K562 (cell line): ENCODE measurements around the gene IFI30. TPM values are rescaled to one million over a fixed set of nuclear protein-coding genes. Genes with fewer than 3 reads are reported as not detected.

ENCODE experiments used
- ATAC-seq: fragments of 200-7000 bp; cut with Tn5 transposase; 3 replicates; pipeline ENCODE4 v1.9.1; 2020; ENCODE audit warnings: moderate library complexity
- BruUV-seq: library from RNA; stranded (reverse); fragments of 400-500 nt; replicated peaks from 2 replicates; lab custom pipeline; 2021; lab: Mats Ljungman, UMichigan
- CTCF ChIA-PET: fragments of 300-600 bp; formaldehyde crosslinking; extraction: SDS; loops from one replicate; lab custom pipeline; 2021; ENCODE audit warnings: low intra/inter-chr PET ratio; lab: Yijun Ruan, JAX
- POLR2A ChIA-PET: fragments of 300-600, 350-650 bp; sonication (Branson Sonifier 250); formaldehyde crosslinking; extraction: SDS; loops from one replicate; lab custom pipeline; 2021; ENCODE audit warnings: antibody characterized with exemption, inconsistent platforms; lab: Yijun Ruan, JAX
- DNase-seq, 4 experiments: peaks; one replicate each; pipeline versions ENCODE4 v3.0.0 to v3.0.0-alpha.2; 2011 to 2018; ENCODE audit warnings: low spot score in 3 of 4, mixed read lengths in 3 of 4; ENCODE audit errors: extremely low read depth in 1 of 4
- FAIRE-seq: peaks from 2 replicates; lab custom pipeline; 2011; peaks lifted over from hg19 to GRCh38; lab: Jason Lieb, UNC
- H2AFZ ChIP-seq: 2 replicates; pipeline ENCODE4 v1.6.0; 2011; ENCODE audit warnings: low read depth, low read length, control low read depth, inconsistent platforms
- H3K27ac ChIP-seq: fragments of 200-600 bp; 3 replicates; pipeline ENCODE4 v1.8.0; 2011; ENCODE audit warnings: low read depth, mild to moderate bottlenecking, control low read depth, inconsistent platforms, low read length, moderate library complexity, mixed read lengths; ENCODE audit errors: extremely low read depth
- H3K27me3 ChIP-seq, 2 experiments: fragments of 300-600 bp in 1 of 2; 2 replicates in 1 of 2; 3 replicates in 1 of 2; pipeline versions ENCODE4 v1.6.0 to v1.8.0; 2011; ENCODE audit warnings: inconsistent platforms in 2 of 2, low read length in 2 of 2, mild to moderate bottlenecking in 1 of 2, mixed read lengths in 1 of 2, moderate library complexity in 1 of 2; ENCODE audit not compliant: control insufficient read depth in 2 of 2, insufficient read depth in 2 of 2
- H3K36me3 ChIP-seq: fragments of 300-600 bp; 3 replicates; pipeline ENCODE4 v1.8.0; 2011; ENCODE audit warnings: mild to moderate bottlenecking, low read length, inconsistent platforms; ENCODE audit not compliant: control insufficient read depth, insufficient read depth
- H3K4me1 ChIP-seq, 2 experiments: fragments of 200-600 bp in 1 of 2; replicated peaks in 1 of 2; 2 replicates in 1 of 2; 3 replicates in 1 of 2; pipeline versions ENCODE4 v1.5.1 to v1.8.0; 2011; ENCODE audit warnings: inconsistent platforms in 2 of 2, low read length in 2 of 2, mild to moderate bottlenecking in 1 of 2, mixed read lengths in 1 of 2, moderate library complexity in 1 of 2; ENCODE audit not compliant: control insufficient read depth in 2 of 2, insufficient read depth in 2 of 2
- H3K4me2 ChIP-seq: 2 replicates; pipeline ENCODE4 v1.6.1; 2011; ENCODE audit warnings: low read length, control low read depth, inconsistent platforms, mixed read lengths; ENCODE audit not compliant: insufficient read depth
- H3K4me3 ChIP-seq: fragments of 200-600 bp; sonication (generic), shearing (Covaris generic); 2 replicates; pipeline ENCODE4 v1.5.1; 2016; ENCODE audit warnings: control low read depth, inconsistent platforms
- H3K79me2 ChIP-seq: fragments of 200-600 bp; 3 replicates; pipeline ENCODE4 v1.8.0; 2011; ENCODE audit warnings: low read length, inconsistent platforms; ENCODE audit not compliant: control insufficient read depth, insufficient read depth
- H3K9ac ChIP-seq, 2 experiments: 2 replicates each; pipeline versions ENCODE4 v1.6.0 to v1.6.1; 2011; ENCODE audit warnings: low read depth in 2 of 2, low read length in 2 of 2, control low read depth in 1 of 2, inconsistent platforms in 1 of 2, mild to moderate bottlenecking in 1 of 2, mixed read lengths in 1 of 2; ENCODE audit not compliant: insufficient read depth in 1 of 2
- H3K9me1 ChIP-seq: one replicate; pipeline ENCODE4 v1.6.0; 2011; ENCODE audit warnings: inconsistent platforms, mild to moderate bottlenecking, low read length, moderate library complexity; ENCODE audit not compliant: control insufficient read depth, insufficient read depth
- H3K9me3 ChIP-seq: replicated peaks from 2 replicates; pipeline ENCODE4 v1.5.1; 2011; ENCODE audit warnings: low read depth, low read length, inconsistent platforms; ENCODE audit not compliant: control insufficient read depth, insufficient read depth
- H4K20me1 ChIP-seq: replicated peaks from 2 replicates; pipeline ENCODE4 v1.6.1; 2011; ENCODE audit warnings: low read length, inconsistent platforms, mixed read lengths; ENCODE audit not compliant: control insufficient read depth, insufficient read depth
- ADNP ChIP-seq: fragments of 200-800 bp; sonication (Bioruptor generic); IDR thresholded peaks from 2 replicates; pipeline ENCODE4 v1.6.1; 2016; ENCODE audit warnings: missing genetic modification characterization, missing compliant biosample characterization
- CHD1 ChIP-seq: fragments of 200-600 bp; sonication (generic); IDR thresholded peaks from one replicate; pipeline ENCODE4 v1.6.1; 2012; ENCODE audit warnings: mild to moderate bottlenecking, moderate library complexity, low read length, inconsistent platforms
- ETV5 ChIP-seq: sonication (generic); formaldehyde crosslinking; IDR thresholded peaks from 2 replicates; pipeline ENCODE4 v1.4.0; 2020; ENCODE audit warnings: low read depth, mild to moderate bottlenecking, missing genetic modification reagents
- EWSR1 ChIP-seq: fragments of 450-650 bp; IDR thresholded peaks from 2 replicates; pipeline ENCODE4 v1.6.1; 2018; ENCODE audit warnings: borderline replicate concordance, mild to moderate bottlenecking, low read depth, moderate library complexity; ENCODE audit not compliant: partially characterized antibody
- FOS ChIP-seq: IDR thresholded peaks from 3 replicates; pipeline ENCODE4 v1.6.1; 2011; ENCODE audit not compliant: insufficient read length; ENCODE audit errors: extremely low read depth
- HDAC8 ChIP-seq: fragments of 450-650 bp; IDR thresholded peaks from 2 replicates; pipeline ENCODE4 v1.6.1; 2016; ENCODE audit warnings: mild to moderate bottlenecking, missing genetic modification characterization, moderate library complexity, missing compliant biosample characterization
- JUN ChIP-seq, 2 experiments: sonication (generic) in 1 of 2; formaldehyde crosslinking in 1 of 2; IDR thresholded peaks; 2 replicates each; pipeline versions ENCODE4 v1.6.1 to v1.8.0; 2012 to 2022; ENCODE audit warnings: borderline replicate concordance in 2 of 2, mild to moderate bottlenecking in 2 of 2, improper control_type of control experiment in 1 of 2, low read depth in 1 of 2, low read length in 1 of 2, missing genetic modification reagents in 1 of 2
- MEF2A ChIP-seq: IDR thresholded peaks from 2 replicates; pipeline ENCODE4 v1.6.1; 2011; ENCODE audit warnings: low read depth, mild to moderate bottlenecking, low read length, moderate library complexity; ENCODE audit not compliant: control insufficient read depth
- MYC ChIP-seq, 2 experiments: fragments of 250-450 bp in 1 of 2; sonication (Bioruptor Pico) in 1 of 2; IDR thresholded peaks; 2 replicates each; pipeline versions ENCODE4 v1.5.1 to v1.6.1; 2012 to 2021; ENCODE audit warnings: low read depth in 2 of 2, borderline replicate concordance in 1 of 2, improper control_type of control experiment in 1 of 2, low read length in 1 of 2, mild to moderate bottlenecking in 1 of 2, moderate library complexity in 1 of 2
- RBBP5 ChIP-seq: fragments of 200-600 bp; sonication (generic); IDR thresholded peaks from 2 replicates; pipeline ENCODE4 v1.6.1; 2012; ENCODE audit warnings: borderline replicate concordance, mild to moderate bottlenecking, low read length, control low read depth, inconsistent platforms; ENCODE audit not compliant: insufficient read depth, poor library complexity, severe bottlenecking
- SIRT6 ChIP-seq: IDR thresholded peaks from one replicate; pipeline ENCODE4 v1.6.1; 2012; ENCODE audit warnings: low read depth, mild to moderate bottlenecking, control low read depth, inconsistent platforms, low read length, moderate library complexity
- SRSF7 ChIP-seq: fragments of 200-400 bp; formaldehyde crosslinking; optimal IDR thresholded peaks from 2 replicates; pipeline ENCODE3; 2017; ENCODE audit warnings: mild to moderate bottlenecking, low read depth, low read length
- TBP ChIP-seq: optimal IDR thresholded peaks from 2 replicates; pipeline ENCODE3; 2011; ENCODE audit warnings: low read depth, low read length, improper control_type of control experiment
- ZNF830 ChIP-seq: fragments of 250-450 bp; sonication (Bioruptor Pico); IDR thresholded peaks from 2 replicates; pipeline ENCODE4 v1.5.0; 2021; ENCODE audit warnings: mild to moderate bottlenecking
- WGBS: fragments of 100-300 bp; shearing (Covaris generic); methylation state at CpG from one replicate; pipeline ENCODE4 v1.1.6; 2016; ENCODE audit warnings: low coverage, mixed read lengths; ENCODE audit not compliant: insufficient coverage; ENCODE audit errors: missing lambda C conversion rate; 5-methylcytosine and 5-hydroxymethylcytosine counted together
- in situ Hi-C: fragments of 300-500 bp; cut with MboI; formaldehyde crosslinking; loops from 4 replicates; pipeline ENCODE4 v1.15.0; 2018; ENCODE audit warnings: inconsistent platforms, mixed read lengths
- intact Hi-C: fragments of 100-400 bp; cut with micrococcal nuclease; formaldehyde crosslinking; loops from 2 replicates; pipeline ENCODE4 v1.14.2; 2022
- polyA plus RNA-seq, 8 experiments: library from polyadenylated mRNA; depleted of rRNA in 4 of 8; stranded (reverse) in 5 of 8; unstranded in 3 of 8; fragments of >200 nt; fragmentation: Nextera tagmentation in 2 of 8; fragmentation: Illumina TruSeq in 1 of 8; extraction: Ambion mirVana in 2 of 8; extraction: Trizol in 1 of 8; gene quantifications; 2 replicates each; pipeline versions ENCODE4 v1.2.1 to v1.2.3, GENCODE V29; 2011 to 2014; ENCODE audit warnings: inconsistent platforms in 1 of 8, missing spikeins in 1 of 8
- total RNA-seq, 7 experiments: library from RNA; depleted of rRNA in 6 of 7; stranded (reverse); fragments of >200 nt in 6 of 7; fragmentation: Illumina TruSeq in 2 of 7; extraction: Trizol in 2 of 7; gene quantifications; 2 replicates each; pipeline versions ENCODE4 v1.2.1 to v1.2.3, GENCODE V29; 2011 to 2021; ENCODE audit warnings: low replicate concordance in 1 of 7
- TF ChIP-seq, protein P1 (sequence below): sonication (generic); formaldehyde crosslinking; IDR thresholded peaks from 2 replicates; pipeline ENCODE4 v1.8.0; 2022; ENCODE audit warnings: mild to moderate bottlenecking, missing genetic modification reagents
- TF ChIP-seq, protein P2 (sequence below): IDR thresholded peaks from 2 replicates; pipeline ENCODE4 v1.6.1; 2014; ENCODE audit warnings: antibody characterized with exemption

The IFI30 gene
- total and polyA plus RNA-seq, 9 of the 15 experiments (the other 6 are each of a cell fraction or from before 2014, with no cell fraction given) = 63.7 to 430 (median 109) TPM

DNA sequence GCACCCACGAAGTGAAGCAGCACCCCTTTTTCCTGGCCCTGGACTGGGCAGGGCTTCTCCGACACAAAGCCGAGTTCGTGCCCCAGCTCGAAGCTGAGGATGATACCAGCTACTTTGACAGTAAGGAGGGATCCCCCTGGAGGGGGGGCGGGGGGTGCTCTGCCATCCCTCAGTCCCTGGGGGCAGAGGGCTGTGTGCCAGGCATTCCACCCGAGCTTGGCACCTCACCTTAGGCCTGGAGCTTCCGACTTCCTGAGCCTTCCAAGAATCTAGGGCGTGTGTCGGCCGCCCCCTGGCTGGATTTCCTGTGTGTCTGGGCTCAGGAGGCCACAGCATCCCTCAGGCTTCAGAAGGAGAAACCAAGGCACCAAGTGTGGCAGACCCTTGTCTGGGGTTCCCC lies 36.4 kb upstream of the IFI30 start:
- intact Hi-C loops = no loop called here
- DNase-seq (no peak), FAIRE-seq (no peak), ATAC-seq (no peak)
- peaks cover 36% of the 10 kb centered on the region; the same call in 2 of the 3 replicates for H3K36me3 ChIP-seq
- H2AFZ ChIP-seq = no peak overlapping the region
- no peaks in the 10 kb centered on the region for H3K9me3 ChIP-seq
- no TSS peak for BruUV-seq
- no peaks in the 10 kb centered on the region for H3K9me1 ChIP-seq
- no peaks in the 10 kb centered on the region for H3K79me2 ChIP-seq
- no peak overlapping the region for H3K27ac ChIP-seq
- 83% methylated on average over 9 of the region's 11 CpGs for WGBS
- POLR2A ChIA-PET = interaction anchor here (0.6 to 1.9 kb wide), 3 partner anchors 9 to 94 kb away, joined by 3 to 4 read pairs (median 3); no protein-coding TSS in a partner anchor
- no peak for TF ChIP-seq MYC (IDR thresholded peaks at IDR 0.05; ENCODE audit: low read depth, low read length)
- no peak for TF ChIP-seq MYC (CRISPR knock-in tag; IDR thresholded peaks at IDR 0.05; ENCODE audit: borderline replicate concordance, low read depth)
- no peak for TF ChIP-seq JUN (IDR thresholded peaks at IDR 0.05; ENCODE audit: borderline replicate concordance, low read depth, low read length)
- no peak for TF ChIP-seq JUN (CRISPR knock-in tag; IDR thresholded peaks at IDR 0.05; ENCODE audit: borderline replicate concordance)
- TF ChIP-seq SRSF7 = no peak
- TF ChIP-seq TBP = no peak
- TF ChIP-seq MEF2A = no peak
- TF ChIP-seq HDAC8 = no peak
- TF ChIP-seq RBBP5 = no peak
- TF ChIP-seq SIRT6 = no peak
- TF ChIP-seq, protein P1, sequence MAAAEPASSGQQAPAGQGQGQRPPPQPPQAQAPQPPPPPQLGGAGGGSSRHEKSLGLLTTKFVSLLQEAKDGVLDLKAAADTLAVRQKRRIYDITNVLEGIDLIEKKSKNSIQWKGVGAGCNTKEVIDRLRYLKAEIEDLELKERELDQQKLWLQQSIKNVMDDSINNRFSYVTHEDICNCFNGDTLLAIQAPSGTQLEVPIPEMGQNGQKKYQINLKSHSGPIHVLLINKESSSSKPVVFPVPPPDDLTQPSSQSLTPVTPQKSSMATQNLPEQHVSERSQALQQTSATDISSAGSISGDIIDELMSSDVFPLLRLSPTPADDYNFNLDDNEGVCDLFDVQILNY (CRISPR knock-in tag) = no peak
- no peak for TF ChIP-seq ADNP (tag)
- TF ChIP-seq EWSR1 = no peak
- no peak for TF ChIP-seq CHD1
- TF ChIP-seq FOS = no peak
- TF ChIP-seq, protein P2, sequence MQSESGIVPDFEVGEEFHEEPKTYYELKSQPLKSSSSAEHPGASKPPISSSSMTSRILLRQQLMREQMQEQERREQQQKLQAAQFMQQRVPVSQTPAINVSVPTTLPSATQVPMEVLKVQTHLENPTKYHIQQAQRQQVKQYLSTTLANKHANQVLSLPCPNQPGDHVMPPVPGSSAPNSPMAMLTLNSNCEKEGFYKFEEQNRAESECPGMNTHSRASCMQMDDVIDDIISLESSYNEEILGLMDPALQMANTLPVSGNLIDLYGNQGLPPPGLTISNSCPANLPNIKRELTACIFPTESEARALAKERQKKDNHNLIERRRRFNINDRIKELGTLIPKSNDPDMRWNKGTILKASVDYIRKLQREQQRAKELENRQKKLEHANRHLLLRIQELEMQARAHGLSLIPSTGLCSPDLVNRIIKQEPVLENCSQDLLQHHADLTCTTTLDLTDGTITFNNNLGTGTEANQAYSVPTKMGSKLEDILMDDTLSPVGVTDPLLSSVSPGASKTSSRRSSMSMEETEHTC = no peak
- no peak for TF ChIP-seq ETV5 (CRISPR knock-in tag)
- TF ChIP-seq ZNF830 (CRISPR knock-in tag) = no peak
- no peak overlapping the region for H3K4me2 ChIP-seq
- no peak overlapping the region for H3K4me3 ChIP-seq
- H3K27me3 ChIP-seq = no peaks in the 10 kb centered on the region
- CTCF ChIA-PET = no interaction called here
- H3K4me1 ChIP-seq = no peaks in the 10 kb centered on the region; a peak in 2 of 5 replicates
- in situ Hi-C loops = no loop called here
- no peaks in the 10 kb centered on the region for H4K20me1 ChIP-seq
- H3K9ac ChIP-seq = 0 out of 4 replicates have a peak overlapping the region, but pooled peaks of 1 of the 2 experiments have one; percentile 6
